Hippocampal formation (tissue), 2 donors: ENCODE results near the gene CREBRF.
"Not testable (repeated sequence)": the region's sequence is repeated elsewhere in the genome, so short reads cannot be mapped to it uniquely, and the experiment has no call there.

ENCODE experiments used
- DNase-seq, 2 donors: peaks; one replicate each; lab custom pipeline; 2025; lab: John Stamatoyannopoulos, UW

Gene CREBRF

GRCh38 chr5:173055983-173056782 is at the start of gene CREBRF:
Gene CREBRF (plus strand): TSS chr5:173056352. CDS start chr5:173080776, 24,424 bp downstream.
- peak; percentile 90 to 92 for DNase-seq

- no peak for DNase-seq
Measured at GRCh38 chr5:173010021-173010420, 46.1 kb upstream of the CREBRF start.

GRCh38 chr5:173010547-173011464 is 45.3 kb upstream of the CREBRF start:
- peak; percentile 15 to 40 for DNase-seq

GRCh38 chr5:173011566-173011965 is 44.6 kb upstream of the CREBRF start:
- no peak for DNase-seq

GRCh38 chr5:173012882-173013281 is 43.3 kb upstream of the CREBRF start:
- DNase-seq = no peak

GRCh38 chr5:173014671-173015070 is 41.5 kb upstream of the CREBRF start:
- no peak for DNase-seq

- DNase-seq = no peak
Measured at GRCh38 chr5:173015192-173015591, 41.0 kb upstream of the CREBRF start.

- no peak for DNase-seq
Measured at GRCh38 chr5:173015598-173016455, 40.3 kb upstream of the CREBRF start.

GRCh38 chr5:173016598-173017046 is 39.5 kb upstream of the CREBRF start:
- peak in 1 of 2 donors; percentile 4 for DNase-seq

- DNase-seq = not testable (repeated sequence)
Measured at GRCh38 chr5:173017087-173017486, 39.1 kb upstream of the CREBRF start.

- DNase-seq = no peak
Measured at GRCh38 chr5:173018358-173018757, 37.8 kb upstream of the CREBRF start.

GRCh38 chr5:173020154-173020581 is 36.0 kb upstream of the CREBRF start:
- no peak for DNase-seq

GRCh38 chr5:173020643-173021042 is 35.5 kb upstream of the CREBRF start:
- peak; percentile 32 to 57 for DNase-seq

- DNase-seq = no peak
Measured at GRCh38 chr5:173025651-173026050, 30.5 kb upstream of the CREBRF start.

GRCh38 chr5:173027905-173028304 is 28.2 kb upstream of the CREBRF start:
- no peak for DNase-seq

GRCh38 chr5:173028811-173029327 is 27.3 kb upstream of the CREBRF start:
- no peak for DNase-seq

GRCh38 chr5:173029499-173029921 is 26.6 kb upstream of the CREBRF start:
- no peak for DNase-seq

GRCh38 chr5:173032096-173032495 is 24.1 kb upstream of the CREBRF start:
- not testable (repeated sequence) for DNase-seq

- DNase-seq = no peak
Measured at GRCh38 chr5:173032730-173033129, 23.4 kb upstream of the CREBRF start.

- DNase-seq = no peak
Measured at GRCh38 chr5:173033923-173034322, 22.2 kb upstream of the CREBRF start.
